ENCODE data around the gene PDCD6IP. TPM values are rescaled to one million over a fixed set of nuclear protein-coding genes. Genes with fewer than 3 reads are reported as not detected.
"Not testable (repeated sequence)": the region's sequence is repeated elsewhere in the genome, so short reads cannot be mapped to it uniquely, and the experiment has no call there.

The PDCD6IP gene, protein sequence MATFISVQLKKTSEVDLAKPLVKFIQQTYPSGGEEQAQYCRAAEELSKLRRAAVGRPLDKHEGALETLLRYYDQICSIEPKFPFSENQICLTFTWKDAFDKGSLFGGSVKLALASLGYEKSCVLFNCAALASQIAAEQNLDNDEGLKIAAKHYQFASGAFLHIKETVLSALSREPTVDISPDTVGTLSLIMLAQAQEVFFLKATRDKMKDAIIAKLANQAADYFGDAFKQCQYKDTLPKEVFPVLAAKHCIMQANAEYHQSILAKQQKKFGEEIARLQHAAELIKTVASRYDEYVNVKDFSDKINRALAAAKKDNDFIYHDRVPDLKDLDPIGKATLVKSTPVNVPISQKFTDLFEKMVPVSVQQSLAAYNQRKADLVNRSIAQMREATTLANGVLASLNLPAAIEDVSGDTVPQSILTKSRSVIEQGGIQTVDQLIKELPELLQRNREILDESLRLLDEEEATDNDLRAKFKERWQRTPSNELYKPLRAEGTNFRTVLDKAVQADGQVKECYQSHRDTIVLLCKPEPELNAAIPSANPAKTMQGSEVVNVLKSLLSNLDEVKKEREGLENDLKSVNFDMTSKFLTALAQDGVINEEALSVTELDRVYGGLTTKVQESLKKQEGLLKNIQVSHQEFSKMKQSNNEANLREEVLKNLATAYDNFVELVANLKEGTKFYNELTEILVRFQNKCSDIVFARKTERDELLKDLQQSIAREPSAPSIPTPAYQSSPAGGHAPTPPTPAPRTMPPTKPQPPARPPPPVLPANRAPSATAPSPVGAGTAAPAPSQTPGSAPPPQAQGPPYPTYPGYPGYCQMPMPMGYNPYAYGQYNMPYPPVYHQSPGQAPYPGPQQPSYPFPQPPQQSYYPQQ
- 100 to 1,000 TPM; 117 to 151 TPM for total RNA-seq

- peak; percentile 27 for TF ChIP-seq CTCF (IDR thresholded peaks at IDR 0.05)
- peak; percentile 83 for ATAC-seq (ENCODE audit: insufficient number of reproducible peaks, low FRiP score, low read depth)
- H3K9me3 ChIP-seq = no peaks in the 10 kb centered on the region
- H3K27me3 ChIP-seq (replicated peaks; ENCODE audit: insufficient read depth) = no peaks in the 10 kb centered on the region
- peak within 1 kb of the TSS; percentile 86 for H3K4me3 ChIP-seq
- H3K27ac ChIP-seq = peak within 1 kb of the TSS; percentile 86 to 93
- H3K36me3 ChIP-seq = no peaks in the 10 kb centered on the region
- DNase-seq (ENCODE audit: low spot score) = peak; percentile 67
- peaks cover 25 to 27% of the 10 kb centered on the region in 2 donors for H3K4me1 ChIP-seq (ENCODE audit: control insufficient read depth in 1 of 2, low read depth in 2 of 2)
Observed at GRCh38 chr3:33798418-33799201, at the start of gene PDCD6IP. PDCD6IP (plus strand) TSS chr3:33798630; CDS start chr3:33798729, 99 bp downstream.

- H3K36me3 ChIP-seq = no peaks in the 10 kb centered on the region
- H3K4me3 ChIP-seq = no peak overlapping the region
- no peak for TF ChIP-seq CTCF (IDR thresholded peaks at IDR 0.05)
- H3K27me3 ChIP-seq (replicated peaks; ENCODE audit: insufficient read depth) = no peaks in the 10 kb centered on the region
- H3K27ac ChIP-seq = no peak overlapping the region
- H3K4me1 ChIP-seq (ENCODE audit: control insufficient read depth in 1 of 2, low read depth in 2 of 2) = peaks cover 9 to 19% of the 10 kb centered on the region in 2 donors
- peaks cover 9% of the 10 kb centered on the region for H3K9me3 ChIP-seq
- ATAC-seq (ENCODE audit: insufficient number of reproducible peaks, low FRiP score, low read depth) (no peak), DNase-seq (ENCODE audit: low spot score) (no peak)
Observed at GRCh38 chr3:33749546-33750210, 48.8 kb upstream of the PDCD6IP start.

- H3K36me3 ChIP-seq = no peaks in the 10 kb centered on the region
- no peaks in the 10 kb centered on the region for H3K27me3 ChIP-seq (replicated peaks; ENCODE audit: insufficient read depth)
- DNase-seq (ENCODE audit: low spot score) (no peak), ATAC-seq (ENCODE audit: insufficient number of reproducible peaks, low FRiP score, low read depth) (no peak)
- TF ChIP-seq CTCF (IDR thresholded peaks at IDR 0.05) = no peak
- peaks cover 9 to 19% of the 10 kb centered on the region in 2 donors for H3K4me1 ChIP-seq (ENCODE audit: control insufficient read depth in 1 of 2, low read depth in 2 of 2)
- H3K4me3 ChIP-seq = no peak overlapping the region
- no peak overlapping the region for H3K27ac ChIP-seq
- peaks cover 9% of the 10 kb centered on the region for H3K9me3 ChIP-seq
Observed at GRCh38 chr3:33750211-33750548, 48.2 kb upstream of the PDCD6IP start.

DNA sequence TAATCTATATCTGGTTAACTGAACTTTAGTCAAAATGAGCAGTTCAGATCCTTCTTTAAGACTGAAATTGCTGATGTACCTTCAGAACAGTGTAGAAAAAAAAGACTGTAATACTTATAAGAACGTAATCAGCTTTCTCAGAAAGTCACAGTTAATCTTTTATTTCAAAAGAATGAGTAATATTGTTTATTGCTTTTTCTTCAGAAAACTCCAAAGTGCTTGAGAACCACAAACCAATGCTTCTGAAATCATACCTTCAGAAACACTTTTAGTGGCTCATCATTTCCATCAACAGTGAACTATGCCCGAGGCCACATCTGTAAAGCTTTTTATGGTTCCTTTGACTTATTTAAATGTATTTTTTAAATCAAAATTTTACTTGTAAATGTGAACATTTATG lies 47.1 kb upstream of the PDCD6IP start:
- ATAC-seq (ENCODE audit: insufficient number of reproducible peaks, low FRiP score, low read depth) (no peak), DNase-seq (ENCODE audit: low spot score) (no peak)
- peak overlapping the region in 1 of 2 donors; percentile 21 for H3K27ac ChIP-seq
- H3K4me3 ChIP-seq = no peak overlapping the region
- no peak for TF ChIP-seq CTCF (IDR thresholded peaks at IDR 0.05)
- peaks cover 9 to 19% of the 10 kb centered on the region in 2 donors for H3K4me1 ChIP-seq (ENCODE audit: control insufficient read depth in 1 of 2, low read depth in 2 of 2)
- H3K9me3 ChIP-seq = peaks cover 9% of the 10 kb centered on the region
- H3K27me3 ChIP-seq (replicated peaks; ENCODE audit: insufficient read depth) = no peaks in the 10 kb centered on the region
- no peaks in the 10 kb centered on the region for H3K36me3 ChIP-seq

DNA sequence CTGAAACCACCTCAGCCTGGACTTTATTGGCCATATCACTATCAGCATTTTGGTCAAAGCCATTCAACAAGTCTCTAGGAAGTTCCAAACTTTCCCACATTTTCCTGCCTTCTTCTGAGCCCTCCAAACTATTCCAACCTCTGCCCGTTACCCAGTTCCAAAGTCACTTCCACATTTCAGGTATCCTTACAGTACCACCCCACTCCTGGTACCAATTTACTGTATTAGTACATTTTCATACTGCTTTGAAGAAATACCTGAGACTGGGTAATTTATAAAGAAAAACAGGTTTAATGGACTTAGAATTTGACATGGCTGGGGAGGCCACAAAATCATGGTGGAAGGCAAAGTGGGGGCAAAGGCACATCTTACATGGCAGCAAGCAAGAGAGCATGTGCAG lies 44.0 kb upstream of the PDCD6IP start:
- peaks cover 9 to 19% of the 10 kb centered on the region in 2 donors for H3K4me1 ChIP-seq (ENCODE audit: control insufficient read depth in 1 of 2, low read depth in 2 of 2)
- not testable (repeated sequence) for H3K9me3 ChIP-seq; ATAC-seq (ENCODE audit: insufficient number of reproducible peaks, low FRiP score, low read depth); H3K27me3 ChIP-seq (replicated peaks; ENCODE audit: insufficient read depth); DNase-seq (ENCODE audit: low spot score); H3K36me3 ChIP-seq; H3K4me3 ChIP-seq; H3K27ac ChIP-seq
